Measurements from ENCODE around the gene LIPC. TPM values are rescaled to one million over a fixed set of nuclear protein-coding genes. Genes with fewer than 3 reads are reported as not detected.

LIPC gene
- total and polyA plus RNA-seq, 10 of the 15 experiments (the other 5 are each of a cell fraction or from before 2014, with no cell fraction given), result 0.06 to 0.31 (median 0.16) TPM; not detected in 1

DNA sequence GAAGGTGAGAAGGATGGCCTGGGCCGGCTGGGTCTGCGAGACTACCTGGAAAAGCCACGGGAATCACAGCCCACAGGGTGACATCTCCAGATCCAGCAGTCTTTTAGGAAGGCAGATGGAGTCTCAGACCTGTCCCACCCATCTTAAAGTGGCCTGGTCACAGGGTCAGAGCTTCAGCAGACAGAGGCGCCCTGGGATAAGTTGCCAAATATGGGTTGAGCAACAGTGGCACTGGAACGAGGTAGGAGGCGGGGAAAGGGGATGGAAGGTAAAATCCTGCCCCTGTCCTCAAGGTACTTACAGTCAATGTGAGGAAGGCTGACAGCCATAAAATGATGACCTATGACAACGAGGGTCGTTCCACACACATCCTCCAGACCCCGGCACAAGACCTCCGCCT is 80.7 kb downstream of the LIPC start:
- H3K4me3 ChIP-seq, result no peak overlapping the region
- ChIA-PET POLR2A (no interaction called here), CTCF (interaction anchor here (0.6 kb wide), 1 partner anchor 776 kb away, joined by 3 read pairs; no protein-coding TSS in a partner anchor), SMC1A (ENCODE audit: uncharacterized antibody, unreplicated experiment) (interaction anchor here (0.6 kb wide), 1 partner anchor 1020 kb away, joined by 4 read pairs; no protein-coding TSS in a partner anchor), RAD21 (ENCODE audit: unreplicated experiment) (no interaction called here)
- DNase-seq (ENCODE audit: low read depth, low spot score) (no peak), ATAC-seq (no peak), FAIRE-seq (no peak)
- WGBS (ENCODE audit: insufficient coverage, insufficient replicate concordance, low lambda C conversion rate, missing lambda C conversion rate), result 61% methylated on average over 10 of the region's 10 CpGs
- no peaks in the 10 kb centered on the region for H3K36me3 ChIP-seq (ENCODE audit: control insufficient read depth in 2 of 2, insufficient read depth in 2 of 2, low read length in 1 of 2)
- TF ChIP-seq ZNF207 (IDR thresholded peaks at IDR 0.05; ENCODE audit: borderline replicate concordance) (no peak), MYC (IDR thresholded peaks at IDR 0.05; ENCODE audit: insufficient read depth, insufficient read length, insufficient replicate concordance, low read length, severe bottlenecking) (no peak), HDGF (IDR thresholded peaks at IDR 0.05) (no peak), STAT1 (conservative IDR thresholded peaks at IDR 0.05) (no peak), MTA3 (IDR thresholded peaks at IDR 0.05; ENCODE audit: borderline replicate concordance, low read length) (no peak)
- TF ChIP-seq, protein P1, sequence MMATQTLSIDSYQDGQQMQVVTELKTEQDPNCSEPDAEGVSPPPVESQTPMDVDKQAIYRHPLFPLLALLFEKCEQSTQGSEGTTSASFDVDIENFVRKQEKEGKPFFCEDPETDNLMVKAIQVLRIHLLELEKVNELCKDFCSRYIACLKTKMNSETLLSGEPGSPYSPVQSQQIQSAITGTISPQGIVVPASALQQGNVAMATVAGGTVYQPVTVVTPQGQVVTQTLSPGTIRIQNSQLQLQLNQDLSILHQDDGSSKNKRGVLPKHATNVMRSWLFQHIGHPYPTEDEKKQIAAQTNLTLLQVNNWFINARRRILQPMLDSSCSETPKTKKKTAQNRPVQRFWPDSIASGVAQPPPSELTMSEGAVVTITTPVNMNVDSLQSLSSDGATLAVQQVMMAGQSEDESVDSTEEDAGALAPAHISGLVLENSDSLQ (IDR thresholded peaks at IDR 0.05), result no peak
- no peak overlapping the region for H3K4me2 ChIP-seq (ENCODE audit: control insufficient read depth, insufficient read depth)
- BruUV-seq (replicated peaks), result no TSS peak
- no peak overlapping the region for H3K27ac ChIP-seq (ENCODE audit: control insufficient read depth, insufficient read depth)
- peaks cover 20% of the 10 kb centered on the region for H3K4me1 ChIP-seq (ENCODE audit: control insufficient read depth, insufficient read depth, low read length)
- no peaks in the 10 kb centered on the region; the same call in none of the 3 replicates for H3K9me3 ChIP-seq (replicated peaks; ENCODE audit: control insufficient read depth, insufficient read depth, low read length)
- H3K79me2 ChIP-seq (ENCODE audit: control insufficient read depth, insufficient read depth, low read length), result no peaks in the 10 kb centered on the region
- H2AFZ ChIP-seq (ENCODE audit: control insufficient read depth, low read depth, low read length), result no peak overlapping the region
- H4K20me1 ChIP-seq (ENCODE audit: control insufficient read depth, insufficient read depth), result no peaks in the 10 kb centered on the region
- H3K9ac ChIP-seq (ENCODE audit: control insufficient read depth, insufficient read depth, low read length), result no peak overlapping the region
- in situ Hi-C loops (cut with MboI), result no loop called here
- intact Hi-C loops (cut with micrococcal nuclease; ENCODE audit: unreplicated experiment), result no loop called here
- no peaks in the 10 kb centered on the region for H3K27me3 ChIP-seq (replicated peaks in 1 of 2; ENCODE audit: control insufficient read depth in 2 of 2, insufficient read depth in 2 of 2, low read length in 1 of 2)

DNA sequence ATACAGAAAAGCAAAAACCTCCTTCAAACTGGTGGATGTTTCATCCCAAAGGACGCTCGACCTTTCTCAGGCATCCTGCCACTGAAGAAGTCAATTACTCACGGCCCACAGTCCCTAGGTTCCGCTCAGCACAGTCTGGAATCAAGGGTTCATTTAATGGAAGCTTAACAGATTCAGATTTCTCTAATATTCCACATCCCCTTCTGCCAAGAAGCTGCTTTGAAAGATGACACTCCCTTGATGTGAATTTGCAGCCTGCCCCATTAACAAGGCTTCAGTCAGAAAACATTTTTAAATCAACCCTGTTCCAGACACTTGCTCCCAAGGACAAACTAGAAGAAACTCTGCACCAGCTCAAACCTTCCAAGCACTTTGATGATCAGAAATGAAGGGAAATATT is 81.2 kb downstream of the LIPC start:
- Histone ChIP-seq H3K9me3 (replicated peaks; ENCODE audit: control insufficient read depth, insufficient read depth, low read length) (no peaks in the 10 kb centered on the region; the same call in none of the 3 replicates), H3K27me3 (replicated peaks in 1 of 2; ENCODE audit: control insufficient read depth in 2 of 2, insufficient read depth in 2 of 2, low read length in 1 of 2) (no peaks in the 10 kb centered on the region), H3K36me3 (ENCODE audit: control insufficient read depth in 2 of 2, insufficient read depth in 2 of 2, low read length in 1 of 2) (no peaks in the 10 kb centered on the region), H2AFZ (ENCODE audit: control insufficient read depth, low read depth, low read length) (no peak overlapping the region), H3K4me3 (no peak overlapping the region), H3K9ac (ENCODE audit: control insufficient read depth, insufficient read depth, low read length) (no peak overlapping the region), H4K20me1 (ENCODE audit: control insufficient read depth, insufficient read depth) (no peaks in the 10 kb centered on the region), H3K79me2 (ENCODE audit: control insufficient read depth, insufficient read depth, low read length) (no peaks in the 10 kb centered on the region), H3K4me1 (ENCODE audit: control insufficient read depth, insufficient read depth, low read length) (peaks cover 24% of the 10 kb centered on the region), H3K4me2 (ENCODE audit: control insufficient read depth, insufficient read depth) (no peak overlapping the region), H3K27ac (ENCODE audit: control insufficient read depth, insufficient read depth) (no peak overlapping the region)
- intact Hi-C loops (cut with micrococcal nuclease; ENCODE audit: unreplicated experiment), result no loop called here
- RAD21 ChIA-PET (ENCODE audit: unreplicated experiment), result no interaction called here
- SMC1A ChIA-PET (ENCODE audit: uncharacterized antibody, unreplicated experiment), result interaction anchor here (0.6 to 1.1 kb wide), 2 partner anchors 235 to 1019 kb away, joined by 3 to 4 read pairs; no protein-coding TSS in a partner anchor
- DNase-seq (ENCODE audit: low read depth, low spot score) (no peak), ATAC-seq (no peak), FAIRE-seq (no peak)
- 33% methylated on average over 4 of the region's 4 CpGs for WGBS (ENCODE audit: insufficient coverage, insufficient replicate concordance, low lambda C conversion rate, missing lambda C conversion rate)
- no TSS peak for BruUV-seq (replicated peaks)
- TF ChIP-seq RBBP5 (conservative IDR thresholded peaks at IDR 0.05) (no peak), EP300 (IDR thresholded peaks at IDR 0.05; ENCODE audit: borderline replicate concordance in 1 of 2, control insufficient read depth in 1 of 2, low read depth in 2 of 2, low read length in 2 of 2) (no peak)
- CTCF ChIA-PET, result interaction anchor here (0.6 kb wide), 1 partner anchor 80 kb away, joined by 3 read pairs; no protein-coding TSS in a partner anchor
- POLR2A ChIA-PET, result no interaction called here
- in situ Hi-C loops (cut with MboI), result no loop called here

All from GM12878 (cell line).